K562 (cell line): ENCODE results near the gene UBE2K. TPM values are rescaled to one million over a fixed set of nuclear protein-coding genes. Genes with fewer than 3 reads are reported as not detected.

ENCODE experiments used
- ATAC-seq: fragments of 200-7000 bp; cut with Tn5 transposase; 3 replicates; pipeline ENCODE4 v1.9.1; 2020; ENCODE audit warnings: moderate library complexity
- BruUV-seq: library from RNA; stranded (reverse); fragments of 400-500 nt; replicated peaks from 2 replicates; lab custom pipeline; 2021; lab: Mats Ljungman, UMichigan
- CTCF ChIA-PET: fragments of 300-600 bp; formaldehyde crosslinking; extraction: SDS; loops from one replicate; lab custom pipeline; 2021; ENCODE audit warnings: low intra/inter-chr PET ratio; lab: Yijun Ruan, JAX
- POLR2A ChIA-PET: fragments of 300-600, 350-650 bp; sonication (Branson Sonifier 250); formaldehyde crosslinking; extraction: SDS; loops from one replicate; lab custom pipeline; 2021; ENCODE audit warnings: antibody characterized with exemption, inconsistent platforms; lab: Yijun Ruan, JAX
- DNase-seq, 4 experiments: peaks; one replicate each; pipeline versions ENCODE4 v3.0.0 to v3.0.0-alpha.2; 2011 to 2018; ENCODE audit warnings: low spot score in 3 of 4, mixed read lengths in 3 of 4; ENCODE audit errors: extremely low read depth in 1 of 4
- FAIRE-seq: peaks from 2 replicates; lab custom pipeline; 2011; peaks lifted over from hg19 to GRCh38; lab: Jason Lieb, UNC
- H2AFZ ChIP-seq: 2 replicates; pipeline ENCODE4 v1.6.0; 2011; ENCODE audit warnings: low read depth, low read length, control low read depth, inconsistent platforms
- H3K27ac ChIP-seq: fragments of 200-600 bp; 3 replicates; pipeline ENCODE4 v1.8.0; 2011; ENCODE audit warnings: low read depth, mild to moderate bottlenecking, control low read depth, inconsistent platforms, low read length, moderate library complexity, mixed read lengths; ENCODE audit errors: extremely low read depth
- H3K27me3 ChIP-seq, 2 experiments: fragments of 300-600 bp in 1 of 2; 2 replicates in 1 of 2; 3 replicates in 1 of 2; pipeline versions ENCODE4 v1.6.0 to v1.8.0; 2011; ENCODE audit warnings: inconsistent platforms in 2 of 2, low read length in 2 of 2, mild to moderate bottlenecking in 1 of 2, mixed read lengths in 1 of 2, moderate library complexity in 1 of 2; ENCODE audit not compliant: control insufficient read depth in 2 of 2, insufficient read depth in 2 of 2
- H3K36me3 ChIP-seq: fragments of 300-600 bp; 3 replicates; pipeline ENCODE4 v1.8.0; 2011; ENCODE audit warnings: mild to moderate bottlenecking, low read length, inconsistent platforms; ENCODE audit not compliant: control insufficient read depth, insufficient read depth
- H3K4me1 ChIP-seq, 2 experiments: fragments of 200-600 bp in 1 of 2; replicated peaks in 1 of 2; 2 replicates in 1 of 2; 3 replicates in 1 of 2; pipeline versions ENCODE4 v1.5.1 to v1.8.0; 2011; ENCODE audit warnings: inconsistent platforms in 2 of 2, low read length in 2 of 2, mild to moderate bottlenecking in 1 of 2, mixed read lengths in 1 of 2, moderate library complexity in 1 of 2; ENCODE audit not compliant: control insufficient read depth in 2 of 2, insufficient read depth in 2 of 2
- H3K4me2 ChIP-seq: 2 replicates; pipeline ENCODE4 v1.6.1; 2011; ENCODE audit warnings: low read length, control low read depth, inconsistent platforms, mixed read lengths; ENCODE audit not compliant: insufficient read depth
- H3K4me3 ChIP-seq: fragments of 200-600 bp; sonication (generic), shearing (Covaris generic); 2 replicates; pipeline ENCODE4 v1.5.1; 2016; ENCODE audit warnings: control low read depth, inconsistent platforms
- H3K79me2 ChIP-seq: fragments of 200-600 bp; 3 replicates; pipeline ENCODE4 v1.8.0; 2011; ENCODE audit warnings: low read length, inconsistent platforms; ENCODE audit not compliant: control insufficient read depth, insufficient read depth
- H3K9ac ChIP-seq, 2 experiments: 2 replicates each; pipeline versions ENCODE4 v1.6.0 to v1.6.1; 2011; ENCODE audit warnings: low read depth in 2 of 2, low read length in 2 of 2, control low read depth in 1 of 2, inconsistent platforms in 1 of 2, mild to moderate bottlenecking in 1 of 2, mixed read lengths in 1 of 2; ENCODE audit not compliant: insufficient read depth in 1 of 2
- H3K9me1 ChIP-seq: one replicate; pipeline ENCODE4 v1.6.0; 2011; ENCODE audit warnings: inconsistent platforms, mild to moderate bottlenecking, low read length, moderate library complexity; ENCODE audit not compliant: control insufficient read depth, insufficient read depth
- H3K9me3 ChIP-seq: replicated peaks from 2 replicates; pipeline ENCODE4 v1.5.1; 2011; ENCODE audit warnings: low read depth, low read length, inconsistent platforms; ENCODE audit not compliant: control insufficient read depth, insufficient read depth
- H4K20me1 ChIP-seq: replicated peaks from 2 replicates; pipeline ENCODE4 v1.6.1; 2011; ENCODE audit warnings: low read length, inconsistent platforms, mixed read lengths; ENCODE audit not compliant: control insufficient read depth, insufficient read depth
- BRD9 ChIP-seq: fragments of 450-650 bp; IDR thresholded peaks from 2 replicates; pipeline ENCODE4 v1.6.1; 2018; ENCODE audit warnings: low read depth; ENCODE audit not compliant: partially characterized antibody
- DPF2 ChIP-seq: fragments of 450-650 bp; IDR thresholded peaks from 2 replicates; pipeline ENCODE4 v1.6.1; 2016
- POLR2B ChIP-seq: fragments of 450-650 bp; IDR thresholded peaks from 2 replicates; pipeline ENCODE4 v1.6.1; 2018; ENCODE audit warnings: low read depth; ENCODE audit not compliant: partially characterized antibody
- RCOR1 ChIP-seq, 2 experiments: IDR thresholded peaks; 2 replicates each; pipeline ENCODE4 v1.6.1; 2012; ENCODE audit warnings: low read depth in 2 of 2, low read length in 2 of 2, borderline replicate concordance in 1 of 2, improper control_type of control experiment in 1 of 2
- ZBTB33 ChIP-seq: sonication (generic); formaldehyde crosslinking; IDR thresholded peaks from 2 replicates; pipeline ENCODE4 v1.8.1; 2023; ENCODE audit warnings: mild to moderate bottlenecking, missing genetic modification reagents
- ZNF3 ChIP-seq: fragments of 250-450 bp; sonication (Bioruptor Pico); IDR thresholded peaks from 2 replicates; pipeline ENCODE4 v1.5.0; 2021; ENCODE audit warnings: mild to moderate bottlenecking, moderate library complexity
- WGBS: fragments of 100-300 bp; shearing (Covaris generic); methylation state at CpG from one replicate; pipeline ENCODE4 v1.1.6; 2016; ENCODE audit warnings: low coverage, mixed read lengths; ENCODE audit not compliant: insufficient coverage; ENCODE audit errors: missing lambda C conversion rate; 5-methylcytosine and 5-hydroxymethylcytosine counted together
- in situ Hi-C: fragments of 300-500 bp; cut with MboI; formaldehyde crosslinking; loops from 4 replicates; pipeline ENCODE4 v1.15.0; 2018; ENCODE audit warnings: inconsistent platforms, mixed read lengths
- intact Hi-C: fragments of 100-400 bp; cut with micrococcal nuclease; formaldehyde crosslinking; loops from 2 replicates; pipeline ENCODE4 v1.14.2; 2022
- polyA plus RNA-seq, 8 experiments: library from polyadenylated mRNA; depleted of rRNA in 4 of 8; stranded (reverse) in 5 of 8; unstranded in 3 of 8; fragments of >200 nt; fragmentation: Nextera tagmentation in 2 of 8; fragmentation: Illumina TruSeq in 1 of 8; extraction: Ambion mirVana in 2 of 8; extraction: Trizol in 1 of 8; gene quantifications; 2 replicates each; pipeline versions ENCODE4 v1.2.1 to v1.2.3, GENCODE V29; 2011 to 2014; ENCODE audit warnings: inconsistent platforms in 1 of 8, missing spikeins in 1 of 8
- total RNA-seq, 7 experiments: library from RNA; depleted of rRNA in 6 of 7; stranded (reverse); fragments of >200 nt in 6 of 7; fragmentation: Illumina TruSeq in 2 of 7; extraction: Trizol in 2 of 7; gene quantifications; 2 replicates each; pipeline versions ENCODE4 v1.2.1 to v1.2.3, GENCODE V29; 2011 to 2021; ENCODE audit warnings: low replicate concordance in 1 of 7

The UBE2K gene
- total and polyA plus RNA-seq, 9 of the 15 experiments (the other 6 are each of a cell fraction or from before 2014, with no cell fraction given): 29.8 to 190 (median 62.6) TPM

- H3K27me3 ChIP-seq: no peaks in the 10 kb centered on the region
- BruUV-seq: no TSS peak
- H3K4me3 ChIP-seq: no peak overlapping the region
- DNase-seq (peak in 1 of 4 experiments; percentile 35), ATAC-seq (peak; percentile 55), FAIRE-seq (no peak)
- POLR2A ChIA-PET: interaction anchor here (1.0 to 1.6 kb wide), 4 partner anchors 9 to 16 kb away, joined by 3 to 5 read pairs (median 4); partner anchors contain the start of gene UBE2K
- 73% methylated on average over 11 of the region's 11 CpGs for WGBS
- no peaks in the 10 kb centered on the region for H3K9me3 ChIP-seq
- intact Hi-C loops (no loop called here), in situ Hi-C loops (no loop called here)
- no peak overlapping the region for H3K9ac ChIP-seq
- H4K20me1 ChIP-seq: peaks cover 7% of the 10 kb centered on the region; the same call in 1 of the 2 replicates
- TF ChIP-seq DPF2: no peak
- TF ChIP-seq RCOR1 (IDR thresholded peaks at IDR 0.05; ENCODE audit: borderline replicate concordance in 1 of 2, low read depth in 2 of 2, low read length in 2 of 2): 0 out of 4 replicates have a peak, but pooled peaks of 1 of the 2 experiments have one; percentile 16
- no peak for TF ChIP-seq BRD9
- TF ChIP-seq ZNF3: no peak
- TF ChIP-seq POLR2B: peak; percentile 23
- 0 out of 2 replicates have a peak, but pooled peaks have one; percentile 35 for TF ChIP-seq ZBTB33 (CRISPR knock-in tag)
- H3K9me1 ChIP-seq: no peaks in the 10 kb centered on the region
- H3K27ac ChIP-seq: no peak overlapping the region
- no peak overlapping the region for H3K4me2 ChIP-seq
- H3K36me3 ChIP-seq: peaks cover 40% of the 10 kb centered on the region
- peaks cover 8 to 11% of the 10 kb centered on the region in 2 experiments; a peak in 4 of 5 replicates for H3K4me1 ChIP-seq
- CTCF ChIA-PET: no interaction called here
- peaks cover 98% of the 10 kb centered on the region for H3K79me2 ChIP-seq
- H2AFZ ChIP-seq: no peak overlapping the region
These were observed 9.0 kb downstream of the UBE2K start for GRCh38 chr4:39706741-39707511.
